Common myeloid progenitor, CD34-positive (primary cell): Measurements from ENCODE around the gene AMER1.

Experiments used
- CTCF ChIA-PET: fragments of 350-600 bp; sonication (Branson Sonifier 250); formaldehyde crosslinking; loops from one replicate; lab custom pipeline; 2021; ENCODE audit warnings: antibody characterized with exemption; lab: Charles Lee
- POLR2A ChIA-PET: fragments of 350-600 bp; sonication (Branson Sonifier 250); formaldehyde crosslinking; loops from one replicate; lab custom pipeline; 2021; ENCODE audit warnings: antibody characterized with exemption; lab: Charles Lee
- DNase-seq, 3 donors: peaks; one replicate each; pipeline versions ENCODE4 v3.0.0 to v3.0.0-alpha.2; 2013
- H3K27ac ChIP-seq, 2 experiments: 1 replicate in 1 of 2; 2 replicates in 1 of 2; pipeline ENCODE4 v1.7.0; 2013; ENCODE audit warnings: inconsistent platforms in 2 of 2, low read length in 2 of 2, mild to moderate bottlenecking in 2 of 2, low read depth in 1 of 2, moderate library complexity in 1 of 2; ENCODE audit not compliant: severe bottlenecking in 2 of 2, insufficient read depth in 1 of 2, poor library complexity in 1 of 2
- H3K27me3 ChIP-seq, 5 experiments: replicated peaks in 2 of 5; 1 replicate in 3 of 5; 2 replicates in 2 of 5; pipeline versions ENCODE4 v1.6.1 to v1.7.0; 2013; ENCODE audit warnings: low read length in 4 of 5, mild to moderate bottlenecking in 2 of 5, moderate library complexity in 2 of 5, inconsistent platforms in 1 of 5; ENCODE audit not compliant: insufficient read depth in 5 of 5, control insufficient read depth in 4 of 5
- H3K36me3 ChIP-seq, 4 experiments: 1 replicate in 2 of 4; 2 replicates in 2 of 4; pipeline versions ENCODE4 v1.6.1 to v1.7.0; 2013; ENCODE audit warnings: low read length in 3 of 4, control low read depth in 1 of 4, mild to moderate bottlenecking in 1 of 4; ENCODE audit not compliant: control insufficient read depth in 4 of 4, insufficient read depth in 4 of 4
- H3K4me1 ChIP-seq, 4 experiments: 1 replicate in 3 of 4; 2 replicates in 1 of 4; pipeline versions ENCODE4 v1.6.1 to v1.7.1; 2013; ENCODE audit warnings: low read length in 3 of 4, mild to moderate bottlenecking in 3 of 4, control low read depth in 1 of 4, inconsistent platforms in 1 of 4, moderate library complexity in 1 of 4; ENCODE audit not compliant: control insufficient read depth in 4 of 4, insufficient read depth in 4 of 4; ENCODE audit errors: control extremely low read depth in 1 of 4
- H3K4me3 ChIP-seq, 7 experiments: 1 replicate in 4 of 7; 2 replicates in 3 of 7; pipeline versions ENCODE4 v1.5.1 to v1.7.0; 2013; ENCODE audit warnings: mild to moderate bottlenecking in 7 of 7, low read length in 6 of 7, moderate library complexity in 6 of 7, inconsistent platforms in 2 of 7, low read depth in 2 of 7, control low read depth in 1 of 7; ENCODE audit not compliant: insufficient read depth in 4 of 7, control insufficient read depth in 1 of 7; ENCODE audit errors: extremely low read depth in 1 of 7
- H3K9me3 ChIP-seq, 5 experiments: 1 replicate in 4 of 5; 2 replicates in 1 of 5; pipeline versions ENCODE4 v1.6.1 to v1.7.1; 2013; ENCODE audit warnings: low read length in 4 of 5, mild to moderate bottlenecking in 2 of 5, inconsistent platforms in 1 of 5, low read depth in 1 of 5, moderate library complexity in 1 of 5; ENCODE audit not compliant: control insufficient read depth in 4 of 5, insufficient read depth in 2 of 5; ENCODE audit errors: control extremely low read depth in 1 of 5
- WGBS: methylation state at CpG from one replicate; pipeline ENCODE4 v1.1.5; 2013; ENCODE audit not compliant: insufficient coverage; 5-methylcytosine and 5-hydroxymethylcytosine counted together

AMER1 gene

GRCh38 chrX:64150775-64151174, 54.7 kb downstream of the AMER1 start:
- Histone ChIP-seq H3K4me1 (no peaks in the 10 kb centered on the region), H3K27ac (no peak overlapping the region), H3K4me3 (no peak overlapping the region), H3K36me3 (no peaks in the 10 kb centered on the region), H3K9me3 (peaks cover 0 to 6% (median 3%) of the 10 kb centered on the region in 5 experiments), H3K27me3 (no peaks in the 10 kb centered on the region)
- ChIA-PET CTCF (no interaction called here), POLR2A (no interaction called here)
- 60% methylated on average over 1 of the region's 2 CpGs for WGBS
- DNase-seq, result no peak
